ENCODE results near the gene ARMH2.

GRCh38 chr6:24757611-24758010 is 41.1 kb downstream of the ARMH2 start:
- TF ChIP-seq TAF1 (IDR thresholded peaks at IDR 0.05; ENCODE audit: borderline replicate concordance, insufficient read depth, low read length): no peak
- TF ChIP-seq REST (IDR thresholded peaks at IDR 0.05; ENCODE audit: insufficient read depth in 1 of 2, low read depth in 2 of 2, low read length in 2 of 2): no peak
- no peak for TF ChIP-seq POLR2AphosphoS5 (IDR thresholded peaks at IDR 0.05; ENCODE audit: low read depth, low read length)
- no peak for TF ChIP-seq SIN3A (IDR thresholded peaks at IDR 0.05; ENCODE audit: borderline replicate concordance, insufficient read depth, low read length)
- no peak for TF ChIP-seq FOXP2 (optimal IDR thresholded peaks at IDR 0.05; ENCODE audit: borderline replicate concordance, extremely low read depth, extremely low read length, insufficient read depth)

Data from PFSK-1 (cell line).